Measurements from ENCODE around the gene AHNAK2.

AHNAK2 gene

DNA sequence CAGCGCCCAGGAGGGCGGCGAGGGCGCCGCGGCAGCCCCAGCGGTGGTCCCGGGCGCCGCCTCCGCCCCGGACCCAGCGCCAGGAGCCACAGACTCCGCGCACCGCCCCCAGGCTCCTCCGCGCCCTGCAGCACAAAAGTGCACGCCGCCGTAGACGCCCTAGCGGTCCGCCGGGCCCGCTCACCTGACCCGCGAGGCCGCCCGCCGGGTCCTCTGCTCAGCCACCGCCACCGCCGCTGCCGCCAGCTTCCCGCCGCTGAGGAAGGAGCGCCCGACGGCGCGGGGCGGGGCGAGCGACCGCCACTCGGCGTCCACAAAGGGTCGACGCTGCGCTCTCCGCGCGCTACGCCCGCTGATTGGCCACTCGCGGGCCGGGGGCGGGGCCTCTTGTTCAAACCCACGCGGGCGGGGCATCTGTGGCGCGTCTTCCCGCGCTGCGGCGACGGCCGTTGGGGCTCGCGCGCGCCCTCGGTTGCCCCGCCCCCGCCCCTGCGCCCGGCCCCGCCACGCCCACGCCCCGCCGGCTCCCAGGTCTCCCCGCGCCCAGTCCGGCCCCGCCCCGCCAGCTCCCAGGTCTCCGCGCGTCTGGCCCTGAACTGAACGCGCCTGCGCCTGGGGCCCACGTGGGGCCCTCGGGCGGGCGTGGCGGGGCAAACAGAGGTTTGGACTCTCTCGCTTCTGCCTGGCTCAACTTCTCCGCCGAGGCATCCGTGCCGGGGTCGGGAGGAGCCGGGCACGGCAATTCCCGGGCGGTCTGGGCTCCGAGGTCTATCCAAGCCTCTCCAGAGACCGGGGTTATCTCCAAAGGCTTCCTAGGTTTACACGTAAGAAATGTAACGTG lies 42.9 kb upstream of the AHNAK2 start, which contains the start of gene CDCA4:
Gene CDCA4, minus strand, starts transcription at position 269 of the 841 bp plus-strand sequence. CDS start 9,154 bp downstream, outside the sequence.
- Histone ChIP-seq H3K4me3 (ENCODE audit: low read depth, low read length) (peak within 1 kb of the TSS; percentile 96), H3K27ac (ENCODE audit: extremely low read depth, low read depth, low read length) (peak within 1 kb of the TSS; percentile 99), H3K9me3 (ENCODE audit: control insufficient read depth, insufficient read depth, low read depth, low read length) (no peaks in the 10 kb centered on the region), H3K4me1 (ENCODE audit: control insufficient read depth, insufficient read depth, low read length) (peaks cover 11% of the 10 kb centered on the region), H3K36me3 (ENCODE audit: control insufficient read depth in 2 of 2, insufficient read depth in 1 of 2, low read length in 2 of 2) (peaks cover 10 to 25% of the 10 kb centered on the region in 2 experiments; a peak in 2 of 3 replicates)
- ChIA-PET POLR2A (interaction anchor here (0.7 to 3.1 kb wide), 15 partner anchors 10 to 69 kb away, joined by 3 to 28 read pairs (median 4); partner anchors contain the start of genes AHNAK2 and CLBA1), CTCF (interaction anchor here (0.7 to 7.1 kb wide), 4 partner anchors 24 to 125 kb away, joined by 3 to 59 read pairs (median 3); no protein-coding TSS in a partner anchor)
- no peak for TF ChIP-seq HOXC10 (CRISPR knock-in tag; IDR thresholded peaks at IDR 0.05)
- TF ChIP-seq, protein P1, sequence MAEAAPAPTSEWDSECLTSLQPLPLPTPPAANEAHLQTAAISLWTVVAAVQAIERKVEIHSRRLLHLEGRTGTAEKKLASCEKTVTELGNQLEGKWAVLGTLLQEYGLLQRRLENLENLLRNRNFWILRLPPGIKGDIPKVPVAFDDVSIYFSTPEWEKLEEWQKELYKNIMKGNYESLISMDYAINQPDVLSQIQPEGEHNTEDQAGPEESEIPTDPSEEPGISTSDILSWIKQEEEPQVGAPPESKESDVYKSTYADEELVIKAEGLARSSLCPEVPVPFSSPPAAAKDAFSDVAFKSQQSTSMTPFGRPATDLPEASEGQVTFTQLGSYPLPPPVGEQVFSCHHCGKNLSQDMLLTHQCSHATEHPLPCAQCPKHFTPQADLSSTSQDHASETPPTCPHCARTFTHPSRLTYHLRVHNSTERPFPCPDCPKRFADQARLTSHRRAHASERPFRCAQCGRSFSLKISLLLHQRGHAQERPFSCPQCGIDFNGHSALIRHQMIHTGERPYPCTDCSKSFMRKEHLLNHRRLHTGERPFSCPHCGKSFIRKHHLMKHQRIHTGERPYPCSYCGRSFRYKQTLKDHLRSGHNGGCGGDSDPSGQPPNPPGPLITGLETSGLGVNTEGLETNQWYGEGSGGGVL (tag by site-specific recombination; IDR thresholded peaks at IDR 0.05) = 0 out of 2 replicates have a peak, but pooled peaks have one; percentile 5
- TF ChIP-seq KLF10 (tag by site-specific recombination; IDR thresholded peaks at IDR 0.05) = peak; percentile 64; the same call in 1 of the 2 replicates
- TF ChIP-seq SP2 (tag by site-specific recombination; IDR thresholded peaks at IDR 0.05) = peak; percentile 67
- no peak for TF ChIP-seq ZNF548 (tag by site-specific recombination; IDR thresholded peaks at IDR 0.05)
- no peak for TF ChIP-seq IKZF3 (tag by site-specific recombination; IDR thresholded peaks at IDR 0.05)
- TF ChIP-seq KLF16 (tag by site-specific recombination; IDR thresholded peaks at IDR 0.05) = 0 out of 2 replicates have a peak, but pooled peaks have one; percentile 36
- TF ChIP-seq ZNF350 (tag by site-specific recombination; IDR thresholded peaks at IDR 0.05) = no peak
- TF ChIP-seq ZNF621 (tag by site-specific recombination; IDR thresholded peaks at IDR 0.05) = no peak
- TF ChIP-seq ZNF549 (tag by site-specific recombination; IDR thresholded peaks at IDR 0.05) = no peak
- peak; percentile 58 for TF ChIP-seq SP3 (tag by site-specific recombination; IDR thresholded peaks at IDR 0.05)
- no peak for TF ChIP-seq ZBTB49 (tag by site-specific recombination; IDR thresholded peaks at IDR 0.05; ENCODE audit: low read depth)
- no peak for TF ChIP-seq ZBTB21 (tag by site-specific recombination; IDR thresholded peaks at IDR 0.05)
- peak; percentile 32 for TF ChIP-seq ZNF394 (tag by site-specific recombination; IDR thresholded peaks at IDR 0.05; ENCODE audit: borderline replicate concordance)
- TF ChIP-seq, protein P2, sequence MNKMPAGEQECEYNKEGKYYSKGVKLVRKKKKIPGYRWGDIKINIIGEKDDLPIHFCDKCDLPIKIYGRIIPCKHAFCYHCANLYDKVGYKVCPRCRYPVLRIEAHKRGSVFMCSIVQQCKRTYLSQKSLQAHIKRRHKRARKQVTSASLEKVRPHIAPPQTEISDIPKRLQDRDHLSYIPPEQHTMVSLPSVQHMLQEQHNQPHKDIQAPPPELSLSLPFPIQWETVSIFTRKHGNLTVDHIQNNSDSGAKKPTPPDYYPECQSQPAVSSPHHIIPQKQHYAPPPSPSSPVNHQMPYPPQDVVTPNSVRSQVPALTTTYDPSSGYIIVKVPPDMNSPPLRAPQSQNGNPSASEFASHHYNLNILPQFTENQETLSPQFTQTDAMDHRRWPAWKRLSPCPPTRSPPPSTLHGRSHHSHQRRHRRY (tag by site-specific recombination; IDR thresholded peaks at IDR 0.05) = no peak
- no peak for TF ChIP-seq ZNF184 (tag by site-specific recombination; IDR thresholded peaks at IDR 0.05)
- no peak for TF ChIP-seq ZNF211 (tag by site-specific recombination; IDR thresholded peaks at IDR 0.05; ENCODE audit: low read depth)
- peak; percentile 21; the same call in 1 of the 2 replicates for TF ChIP-seq PBX3 (CRISPR knock-in tag; IDR thresholded peaks at IDR 0.05)
- no peak for TF ChIP-seq ZNF248 (tag by site-specific recombination; IDR thresholded peaks at IDR 0.05)
- peak; percentile 47; the same call in 1 of the 2 replicates for TF ChIP-seq ZNF677 (tag by site-specific recombination; IDR thresholded peaks at IDR 0.05)
- TF ChIP-seq ZBTB10 (tag by site-specific recombination; IDR thresholded peaks at IDR 0.05) = no peak
- TF ChIP-seq ZNF776 (tag by site-specific recombination; IDR thresholded peaks at IDR 0.05; ENCODE audit: borderline replicate concordance) = no peak
- TF ChIP-seq BCL11A (tag by site-specific recombination; IDR thresholded peaks at IDR 0.05; ENCODE audit: low read depth) = no peak
- TF ChIP-seq ZSCAN30 (tag by site-specific recombination; IDR thresholded peaks at IDR 0.05) = 0 out of 2 replicates have a peak, but pooled peaks have one; percentile 59
- no peak for TF ChIP-seq ZNF324 (tag by site-specific recombination; IDR thresholded peaks at IDR 0.05)
- no peak for TF ChIP-seq ZNF707 (tag by site-specific recombination; IDR thresholded peaks at IDR 0.05)
- TF ChIP-seq ZNF660 (tag by site-specific recombination; IDR thresholded peaks at IDR 0.05) = peak; percentile 67
- peak; percentile 42; the same call in 1 of the 2 replicates for TF ChIP-seq ZNF76 (tag by site-specific recombination; IDR thresholded peaks at IDR 0.05; ENCODE audit: borderline replicate concordance, low read depth)

All from HEK293 (cell line).